SK-N-SH treated with all-trans-retinoic acid at 6 μM for 48 hours (cell line): ENCODE data around the gene AR.

ENCODE experiments used
- ATAC-seq: fragments of 200-7000 bp; cut with Tn5 transposase; 3 replicates; pipeline ENCODE4 v1.9.1; 2020; ENCODE audit warnings: mild to moderate bottlenecking, moderate library complexity
- ARNTL ChIP-seq: fragments of 450-650 bp; formaldehyde crosslinking; IDR thresholded peaks from 2 replicates; pipeline ENCODE4 v1.5.0; 2020; ENCODE audit warnings: low read depth, mild to moderate bottlenecking, moderate library complexity, borderline replicate concordance
- BACH2 ChIP-seq: fragments of 250-450 bp; sonication (Bioruptor Pico); IDR thresholded peaks from 2 replicates; pipeline ENCODE4 v1.9.0; 2021; ENCODE audit warnings: mild to moderate bottlenecking, borderline replicate concordance
- CREB5 ChIP-seq: fragments of 250-450 bp; sonication (Bioruptor Pico); IDR thresholded peaks from 2 replicates; pipeline ENCODE4 v1.5.1; 2020; ENCODE audit warnings: low read depth, mild to moderate bottlenecking, moderate library complexity
- CSRNP3 ChIP-seq: fragments of 250-450 bp; sonication (Bioruptor Pico); IDR thresholded peaks from 2 replicates; pipeline ENCODE4 v1.5.1; 2021; ENCODE audit warnings: mild to moderate bottlenecking, moderate library complexity
- ESRRG ChIP-seq: fragments of 250-450 bp; sonication (Bioruptor Pico); IDR thresholded peaks from 2 replicates; pipeline ENCODE4 v1.6.1; 2021; ENCODE audit warnings: mild to moderate bottlenecking
- GLIS3 ChIP-seq: fragments of 250-450 bp; sonication (Bioruptor Pico); IDR thresholded peaks from 2 replicates; pipeline ENCODE4 v1.5.0; 2020; ENCODE audit warnings: mild to moderate bottlenecking, moderate library complexity
- ISL1 ChIP-seq: fragments of 250-450 bp; sonication (Bioruptor Pico); IDR thresholded peaks from 2 replicates; pipeline ENCODE4 v2.1.2; 2022; ENCODE audit warnings: mild to moderate bottlenecking, moderate library complexity
- OSR1 ChIP-seq: fragments of 250-450 bp; sonication (Bioruptor Pico); IDR thresholded peaks from 2 replicates; pipeline ENCODE4 v1.8.0; 2022; ENCODE audit warnings: moderate library complexity, mild to moderate bottlenecking, inconsistent platforms
- PATZ1 ChIP-seq: fragments of 250-450 bp; sonication (Bioruptor Pico); IDR thresholded peaks from 2 replicates; pipeline ENCODE4 v1.8.0; 2020; ENCODE audit warnings: mild to moderate bottlenecking, moderate library complexity, borderline replicate concordance
- POU6F1 ChIP-seq: fragments of 250-450 bp; sonication (Bioruptor Pico); IDR thresholded peaks from 2 replicates; pipeline ENCODE4 v1.8.0; 2021; ENCODE audit warnings: low read depth, mild to moderate bottlenecking, moderate library complexity, borderline replicate concordance
- PPARA ChIP-seq: fragments of 250-450 bp; sonication (Bioruptor Pico); IDR thresholded peaks from 2 replicates; pipeline ENCODE4 v1.5.0; 2020; ENCODE audit warnings: mild to moderate bottlenecking, borderline replicate concordance
- RARB ChIP-seq: fragments of 250-450 bp; sonication (Bioruptor Pico); IDR thresholded peaks from 2 replicates; pipeline ENCODE4 v1.8.0; 2021; ENCODE audit warnings: mild to moderate bottlenecking, moderate library complexity
- SNAI2 ChIP-seq: fragments of 250-450 bp; sonication (Bioruptor Pico); IDR thresholded peaks from 2 replicates; pipeline ENCODE4 v1.5.0; 2020; ENCODE audit warnings: mild to moderate bottlenecking, moderate library complexity
- TCF4 ChIP-seq: fragments of 250-450 bp; sonication (Bioruptor Pico); IDR thresholded peaks from 2 replicates; pipeline ENCODE4 v1.8.0; 2021; ENCODE audit warnings: mild to moderate bottlenecking, moderate library complexity, borderline replicate concordance
- TOX ChIP-seq: fragments of 250-450 bp; sonication (Bioruptor Pico); IDR thresholded peaks from 2 replicates; pipeline ENCODE4 v1.8.0; 2021; ENCODE audit warnings: mild to moderate bottlenecking, moderate library complexity, borderline replicate concordance
- TSHZ2 ChIP-seq: fragments of 250-450 bp; sonication (Bioruptor Pico); IDR thresholded peaks from 2 replicates; pipeline ENCODE4 v1.5.0; 2020; ENCODE audit warnings: mild to moderate bottlenecking, moderate library complexity
- ZC3H10 ChIP-seq: fragments of 250-450 bp; sonication (Bioruptor Pico); IDR thresholded peaks from 2 replicates; pipeline ENCODE4 v1.5.1; 2021; ENCODE audit warnings: mild to moderate bottlenecking, moderate library complexity
- ZFP3 ChIP-seq: fragments of 250-450 bp; sonication (Bioruptor Pico); IDR thresholded peaks from 2 replicates; pipeline ENCODE4 v1.5.0; 2020; ENCODE audit warnings: mild to moderate bottlenecking, moderate library complexity
- ZFP30 ChIP-seq: fragments of 450-650 bp; formaldehyde crosslinking; IDR thresholded peaks from 2 replicates; pipeline ENCODE4 v1.5.0; 2022; ENCODE audit warnings: mild to moderate bottlenecking, moderate library complexity
- ZNF70 ChIP-seq: fragments of 450-650 bp; formaldehyde crosslinking; IDR thresholded peaks from 2 replicates; pipeline ENCODE4 v1.5.0; 2020; ENCODE audit warnings: mild to moderate bottlenecking, moderate library complexity

The AR gene

GRCh38 chrX:67734111-67734753 is 190.4 kb downstream of the AR start:
- TF ChIP-seq TSHZ2 (CRISPR knock-in tag), result no peak
- TF ChIP-seq ARNTL, result no peak
- TF ChIP-seq TCF4, result no peak
- no peak for TF ChIP-seq PPARA
- no peak for ATAC-seq

GRCh38 chrX:67749536-67749935 is 205.7 kb downstream of the AR start:
- TF ChIP-seq BACH2, result no peak
- no peak for TF ChIP-seq OSR1 (CRISPR knock-in tag)
- TF ChIP-seq CREB5, result no peak
- TF ChIP-seq, all 23 proteins: peak for 0
- ATAC-seq, result no peak

- no peak for TF ChIP-seq PATZ1
- TF ChIP-seq OSR1 (CRISPR knock-in tag), result no peak
- no peak for TF ChIP-seq RARB (CRISPR knock-in tag)
- no peak for TF ChIP-seq TSHZ2 (CRISPR knock-in tag)
- TF ChIP-seq ZNF70 (CRISPR knock-in tag), result no peak
- no peak for TF ChIP-seq CSRNP3 (CRISPR knock-in tag)
- TF ChIP-seq SNAI2, result no peak
- no peak for TF ChIP-seq ISL1 (CRISPR knock-in tag)
- TF ChIP-seq ZFP3 (CRISPR knock-in tag), result no peak
- no peak for TF ChIP-seq BACH2
- no peak for ATAC-seq
Measured at GRCh38 chrX:67750694-67751093, 206.9 kb downstream of the AR start.

GRCh38 chrX:67759018-67759417 is 215.2 kb downstream of the AR start:
- no peak for ATAC-seq
- TF ChIP-seq TCF4, result no peak
- TF ChIP-seq RARB (CRISPR knock-in tag), result no peak
- no peak for TF ChIP-seq BACH2
- TF ChIP-seq ESRRG (CRISPR knock-in tag), result no peak
- TF ChIP-seq ZFP30, result no peak
- no peak for TF ChIP-seq PPARA
- TF ChIP-seq ZNF70 (CRISPR knock-in tag), result no peak
- no peak for TF ChIP-seq TSHZ2 (CRISPR knock-in tag)
- no peak for TF ChIP-seq GLIS3
- TF ChIP-seq TOX (CRISPR knock-in tag), result no peak
- TF ChIP-seq ISL1 (CRISPR knock-in tag), result no peak
- TF ChIP-seq ZC3H10 (CRISPR knock-in tag), result no peak
- TF ChIP-seq POU6F1 (CRISPR knock-in tag), result no peak
- no peak for TF ChIP-seq ARNTL
- TF ChIP-seq, all 23 proteins: peak for 0
